Measurements from ENCODE around the gene SLC25A41.
"Not testable (repeated sequence)": the region's sequence is repeated elsewhere in the genome, so short reads cannot be mapped to it uniquely, and the experiment has no call there.

Gene SLC25A41

GRCh38 chr19:6451583-6452222, 18.1 kb upstream of the SLC25A41 start:
- no peaks in the 10 kb centered on the region for H3K27me3 Mint-ChIP-seq
- H3K27ac Mint-ChIP-seq = no peak overlapping the region
- H3K4me1 Mint-ChIP-seq = no peaks in the 10 kb centered on the region
- H3K9me3 Mint-ChIP-seq = peaks cover 4% of the 10 kb centered on the region
- no peak for ATAC-seq
- H3K36me3 Mint-ChIP-seq = peaks cover 63% of the 10 kb centered on the region
- H3K4me3 Mint-ChIP-seq = no peak overlapping the region

GRCh38 chr19:6450166-6450565, 16.6 kb upstream of the SLC25A41 start:
- Mint-ChIP-seq H3K9me3 (peaks cover 5% of the 10 kb centered on the region), H3K4me1 (no peaks in the 10 kb centered on the region), H3K27ac (no peak overlapping the region), H3K36me3 (peaks cover 65% of the 10 kb centered on the region), H3K4me3 (no peak overlapping the region), H3K27me3 (no peaks in the 10 kb centered on the region)
- ATAC-seq = no peak

- H3K9me3 Mint-ChIP-seq = peaks cover 2% of the 10 kb centered on the region
- H3K4me3 Mint-ChIP-seq = no peak overlapping the region
- ATAC-seq = no peak
Measured at GRCh38 chr19:6448045-6448444, 14.5 kb upstream of the SLC25A41 start.

GRCh38 chr19:6446452-6446851, 12.9 kb upstream of the SLC25A41 start:
- no peaks in the 10 kb centered on the region for H3K27me3 Mint-ChIP-seq
- H3K27ac Mint-ChIP-seq = no peak overlapping the region

More at GRCh38 chr19:6448045-6448444, 14.5 kb upstream of the SLC25A41 start:
- H3K27ac Mint-ChIP-seq = no peak overlapping the region
- H3K4me1 Mint-ChIP-seq = no peaks in the 10 kb centered on the region
- H3K36me3 Mint-ChIP-seq = peaks cover 51% of the 10 kb centered on the region
- no peaks in the 10 kb centered on the region for H3K27me3 Mint-ChIP-seq

GRCh38 chr19:6443986-6444385, 10.4 kb upstream of the SLC25A41 start:
- Mint-ChIP-seq H3K9me3 (peaks cover 2% of the 10 kb centered on the region), H3K4me1 (peaks cover 6% of the 10 kb centered on the region), H3K4me3 (no peak overlapping the region), H3K27me3 (no peaks in the 10 kb centered on the region), H3K27ac (no peak overlapping the region), H3K36me3 (peaks cover 35% of the 10 kb centered on the region)
- ATAC-seq = no peak

More at GRCh38 chr19:6446452-6446851, 12.9 kb upstream of the SLC25A41 start:
- no peak for ATAC-seq
- no peak overlapping the region for H3K4me3 Mint-ChIP-seq
- peaks cover 2% of the 10 kb centered on the region for H3K9me3 Mint-ChIP-seq
- no peaks in the 10 kb centered on the region for H3K4me1 Mint-ChIP-seq
- H3K36me3 Mint-ChIP-seq = peaks cover 39% of the 10 kb centered on the region

GRCh38 chr19:6442087-6442688, 8.6 kb upstream of the SLC25A41 start:
- no peak overlapping the region for H3K27ac Mint-ChIP-seq
- peaks cover 6% of the 10 kb centered on the region for H3K4me1 Mint-ChIP-seq
- peaks cover 2% of the 10 kb centered on the region for H3K9me3 Mint-ChIP-seq
- no peak overlapping the region for H3K4me3 Mint-ChIP-seq
- H3K36me3 Mint-ChIP-seq = peaks cover 35% of the 10 kb centered on the region
- no peak for ATAC-seq
- H3K27me3 Mint-ChIP-seq = no peaks in the 10 kb centered on the region

- Mint-ChIP-seq H3K27me3 (no peaks in the 10 kb centered on the region), H3K9me3 (peaks cover 2% of the 10 kb centered on the region), H3K36me3 (peaks cover 24% of the 10 kb centered on the region), H3K27ac (peak overlapping the region; percentile 48), H3K4me3 (no peak overlapping the region), H3K4me1 (peaks cover 6% of the 10 kb centered on the region)
- no peak for ATAC-seq
Measured at GRCh38 chr19:6440905-6441304, 7.3 kb upstream of the SLC25A41 start.

- no peaks in the 10 kb centered on the region for H3K27me3 Mint-ChIP-seq
- no peak for ATAC-seq
- no peak overlapping the region for H3K4me3 Mint-ChIP-seq
- H3K4me1 Mint-ChIP-seq = peaks cover 6% of the 10 kb centered on the region
- peak overlapping the region; percentile 63 for H3K27ac Mint-ChIP-seq
- H3K36me3 Mint-ChIP-seq = peaks cover 14% of the 10 kb centered on the region
- no peaks in the 10 kb centered on the region for H3K9me3 Mint-ChIP-seq
Measured at GRCh38 chr19:6439743-6440142, 6.2 kb upstream of the SLC25A41 start.

GRCh38 chr19:6433165-6433564, 398 bp downstream of the SLC25A41 start:
- H3K9me3 Mint-ChIP-seq = no peaks in the 10 kb centered on the region
- no peak overlapping the region for H3K27ac Mint-ChIP-seq
- no peak for ATAC-seq

GRCh38 chr19:6431891-6432290, 1.7 kb downstream of the SLC25A41 start:
- no peak overlapping the region for H3K4me3 Mint-ChIP-seq
- H3K36me3 Mint-ChIP-seq = no peaks in the 10 kb centered on the region
- peak; percentile 20 for ATAC-seq
- peaks cover 9% of the 10 kb centered on the region for H3K27me3 Mint-ChIP-seq
- H3K27ac Mint-ChIP-seq = no peak overlapping the region
- no peaks in the 10 kb centered on the region for H3K4me1 Mint-ChIP-seq
- H3K9me3 Mint-ChIP-seq = no peaks in the 10 kb centered on the region

More at GRCh38 chr19:6433165-6433564, 398 bp downstream of the SLC25A41 start:
- Mint-ChIP-seq H3K4me1 (no peaks in the 10 kb centered on the region), H3K36me3 (no peaks in the 10 kb centered on the region), H3K4me3 (no peak overlapping the region), H3K27me3 (peaks cover 9% of the 10 kb centered on the region)

- Mint-ChIP-seq H3K9me3 (no peaks in the 10 kb centered on the region), H3K27me3 (peaks cover 9% of the 10 kb centered on the region), H3K36me3 (no peaks in the 10 kb centered on the region), H3K4me1 (peaks cover 6% of the 10 kb centered on the region), H3K4me3 (no peak overlapping the region), H3K27ac (no peak overlapping the region)
- ATAC-seq = no peak
Measured at GRCh38 chr19:6429419-6430221, 3.9 kb downstream of the SLC25A41 start.

GRCh38 chr19:6428692-6429418, 4.7 kb downstream of the SLC25A41 start:
- not testable (repeated sequence) for H3K36me3 Mint-ChIP-seq, H3K4me1 Mint-ChIP-seq, H3K9me3 Mint-ChIP-seq, H3K27ac Mint-ChIP-seq, H3K4me3 Mint-ChIP-seq, ATAC-seq, H3K27me3 Mint-ChIP-seq

- no peak overlapping the region for H3K27ac Mint-ChIP-seq
- H3K27me3 Mint-ChIP-seq = peaks cover 9% of the 10 kb centered on the region
- H3K9me3 Mint-ChIP-seq = no peaks in the 10 kb centered on the region
- H3K4me1 Mint-ChIP-seq = peaks cover 25% of the 10 kb centered on the region
- no peak overlapping the region for H3K4me3 Mint-ChIP-seq
- ATAC-seq = no peak
- peaks cover 4% of the 10 kb centered on the region for H3K36me3 Mint-ChIP-seq
Measured at GRCh38 chr19:6427131-6427530, 6.4 kb downstream of the SLC25A41 start.

GRCh38 chr19:6425732-6426620, 7.6 kb downstream of the SLC25A41 start:
- Mint-ChIP-seq H3K4me1 (peaks cover 35% of the 10 kb centered on the region), H3K27me3 (no peaks in the 10 kb centered on the region), H3K36me3 (peaks cover 11% of the 10 kb centered on the region), H3K27ac (peak overlapping the region; percentile 72), H3K9me3 (no peaks in the 10 kb centered on the region), H3K4me3 (peak overlapping the region; percentile 62)
- ATAC-seq = no peak

Measured in stimulated activated memory B cell treated with anti-CD40 and anti-IgM and Interleukin-4, amounts not matched to agents 10 μg/mL and 1 μg/mL and 100 μg/mL, for 72 hours (primary cell).